Measurements from ENCODE around the gene GREM2. TPM values are rescaled to one million over a fixed set of nuclear protein-coding genes. Genes with fewer than 3 reads are reported as not detected.
A peak's percentile ranks its signal among the peaks of the same experiment; 100 is the strongest.

The GREM2 gene
- total and polyA plus RNA-seq, 9 of the 15 experiments (the other 6 are each of a cell fraction or from before 2014, with no cell fraction given): 0.01 to 0.07 (median 0.05) TPM; not detected in 5

- TF ChIP-seq CBFA2T3 (IDR thresholded peaks at IDR 0.05) (no peak), ELF2 (CRISPR knock-in tag; IDR thresholded peaks at IDR 0.05) (no peak), CREB5 (CRISPR knock-in tag; IDR thresholded peaks at IDR 0.05) (no peak), HDAC1 (IDR thresholded peaks at IDR 0.05) (0 out of 4 replicates have a peak, but pooled peaks of 1 of the 2 experiments have one; percentile 44), KAT7 (CRISPR knock-in tag; IDR thresholded peaks at IDR 0.05; ENCODE audit: borderline replicate concordance) (no peak), NR2F6 (CRISPR knock-in tag; IDR thresholded peaks at IDR 0.05) (no peak), HIVEP1 (CRISPR knock-in tag; IDR thresholded peaks at IDR 0.05) (no peak), ZNF57 (CRISPR knock-in tag; IDR thresholded peaks at IDR 0.05) (no peak), NKRF (IDR thresholded peaks at IDR 0.05; ENCODE audit: borderline replicate concordance) (0 out of 2 replicates have a peak, but pooled peaks have one; percentile 43), KAT2B (IDR thresholded peaks at IDR 0.05; ENCODE audit: low read depth, low read length) (no peak), SNIP1 (IDR thresholded peaks at IDR 0.05; ENCODE audit: low read depth) (no peak), ZBTB17 (CRISPR knock-in tag; IDR thresholded peaks at IDR 0.05) (no peak), PHTF2 (CRISPR knock-in tag; IDR thresholded peaks at IDR 0.05) (no peak), LARP7 (IDR thresholded peaks at IDR 0.05) (0 out of 2 replicates have a peak, but pooled peaks have one; percentile 77), NFRKB (IDR thresholded peaks at IDR 0.05; ENCODE audit: low read depth) (no peak), ZNF232 (CRISPR knock-in tag; IDR thresholded peaks at IDR 0.05) (no peak), BCOR (IDR thresholded peaks at IDR 0.05) (no peak), ZNF174 (CRISPR knock-in tag; IDR thresholded peaks at IDR 0.05) (no peak), TCF7L2 (IDR thresholded peaks at IDR 0.05; ENCODE audit: low read depth, low read length) (no peak), ZNF318 (IDR thresholded peaks at IDR 0.05; ENCODE audit: borderline replicate concordance in 1 of 2, low read depth in 1 of 2) (no peak), DIDO1 (tag; IDR thresholded peaks at IDR 0.05; ENCODE audit: low read depth) (peak; percentile 16; the same call in 1 of the 2 replicates)
These were observed 49.2 kb downstream of the GREM2 start (continued) for GRCh38 chr1:240562779-240563178.

Data from K562 (cell line).